Measurements from ENCODE around the gene MOSMO. TPM values are rescaled to one million over a fixed set of nuclear protein-coding genes. Genes with fewer than 3 reads are reported as not detected.

Gene MOSMO
- polyA plus RNA-seq, 3 donors = 0.95 to 9.1 (median 2.5) TPM

- H3K36me3 ChIP-seq (replicated peaks in 1 of 2; ENCODE audit: control insufficient read depth in 1 of 2, insufficient read depth in 2 of 2, low read length in 2 of 2) = peaks cover 3 to 30% of the 10 kb centered on the region in 2 donors
- no CpG with 5 or more reads among the region's 1 CpG for WGBS (ENCODE audit: insufficient coverage)
- no peak for DNase-seq
- H3K27ac ChIP-seq (ENCODE audit: low read depth in 1 of 2, low read length in 2 of 2) = no peak overlapping the region
- H3K4me3 ChIP-seq (replicated peaks in 1 of 3; ENCODE audit: low read depth in 2 of 3, low read length in 3 of 3) = no peak overlapping the region
- TF ChIP-seq, protein P1, sequence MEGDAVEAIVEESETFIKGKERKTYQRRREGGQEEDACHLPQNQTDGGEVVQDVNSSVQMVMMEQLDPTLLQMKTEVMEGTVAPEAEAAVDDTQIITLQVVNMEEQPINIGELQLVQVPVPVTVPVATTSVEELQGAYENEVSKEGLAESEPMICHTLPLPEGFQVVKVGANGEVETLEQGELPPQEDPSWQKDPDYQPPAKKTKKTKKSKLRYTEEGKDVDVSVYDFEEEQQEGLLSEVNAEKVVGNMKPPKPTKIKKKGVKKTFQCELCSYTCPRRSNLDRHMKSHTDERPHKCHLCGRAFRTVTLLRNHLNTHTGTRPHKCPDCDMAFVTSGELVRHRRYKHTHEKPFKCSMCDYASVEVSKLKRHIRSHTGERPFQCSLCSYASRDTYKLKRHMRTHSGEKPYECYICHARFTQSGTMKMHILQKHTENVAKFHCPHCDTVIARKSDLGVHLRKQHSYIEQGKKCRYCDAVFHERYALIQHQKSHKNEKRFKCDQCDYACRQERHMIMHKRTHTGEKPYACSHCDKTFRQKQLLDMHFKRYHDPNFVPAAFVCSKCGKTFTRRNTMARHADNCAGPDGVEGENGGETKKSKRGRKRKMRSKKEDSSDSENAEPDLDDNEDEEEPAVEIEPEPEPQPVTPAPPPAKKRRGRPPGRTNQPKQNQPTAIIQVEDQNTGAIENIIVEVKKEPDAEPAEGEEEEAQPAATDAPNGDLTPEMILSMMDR (IDR thresholded peaks at IDR 0.05) = no peak
- H3K9me3 ChIP-seq (replicated peaks in 1 of 2; ENCODE audit: control insufficient read depth in 1 of 2, insufficient read depth in 1 of 2, low read length in 2 of 2) = no peaks in the 10 kb centered on the region
- intact Hi-C loops (cut with micrococcal nuclease) = loop anchor here (5.0 kb wide), 1 partner anchor 73 kb away; the partner anchor contains the start of gene PDZD9 (in 2 of the 2)
- no peak overlapping the region for H2AFZ ChIP-seq (ENCODE audit: insufficient read depth, low read depth, low read length, poor library complexity, severe bottlenecking)
- H3K4me2 ChIP-seq (replicated peaks; ENCODE audit: extremely low read depth, low read length, poor library complexity, severe bottlenecking) = no peak overlapping the region
- Mint-ChIP-seq H3K4me3 (no peak overlapping the region), H3K27me3 (ENCODE audit: low read depth in 3 of 3) (no peaks in the 10 kb centered on the region), H3K4me1 (peaks cover 2% of the 10 kb centered on the region), H3K36me3 (peaks cover 12 to 30% of the 10 kb centered on the region in 2 donors), H3K9me3 (no peaks in the 10 kb centered on the region), H3K27ac (no peak overlapping the region)
- H4K20me1 ChIP-seq (ENCODE audit: insufficient read depth, low read length) = peaks cover 14% of the 10 kb centered on the region
- H3K27me3 ChIP-seq (ENCODE audit: control insufficient read depth in 2 of 2, insufficient read depth in 2 of 2, low read length in 2 of 2) = no peaks in the 10 kb centered on the region
- H3K9ac ChIP-seq (ENCODE audit: insufficient read depth, low read length, poor library complexity, severe bottlenecking) = no peak overlapping the region
- no peaks in the 10 kb centered on the region for H3K4me1 ChIP-seq (ENCODE audit: control insufficient read depth in 1 of 2, insufficient read depth in 2 of 2, low read length in 2 of 2)
- H3K79me2 ChIP-seq (ENCODE audit: insufficient read depth, low read length) = no peaks in the 10 kb centered on the region
Observed at GRCh38 chr16:22075776-22076175, 67.9 kb downstream of the MOSMO start.

DNA sequence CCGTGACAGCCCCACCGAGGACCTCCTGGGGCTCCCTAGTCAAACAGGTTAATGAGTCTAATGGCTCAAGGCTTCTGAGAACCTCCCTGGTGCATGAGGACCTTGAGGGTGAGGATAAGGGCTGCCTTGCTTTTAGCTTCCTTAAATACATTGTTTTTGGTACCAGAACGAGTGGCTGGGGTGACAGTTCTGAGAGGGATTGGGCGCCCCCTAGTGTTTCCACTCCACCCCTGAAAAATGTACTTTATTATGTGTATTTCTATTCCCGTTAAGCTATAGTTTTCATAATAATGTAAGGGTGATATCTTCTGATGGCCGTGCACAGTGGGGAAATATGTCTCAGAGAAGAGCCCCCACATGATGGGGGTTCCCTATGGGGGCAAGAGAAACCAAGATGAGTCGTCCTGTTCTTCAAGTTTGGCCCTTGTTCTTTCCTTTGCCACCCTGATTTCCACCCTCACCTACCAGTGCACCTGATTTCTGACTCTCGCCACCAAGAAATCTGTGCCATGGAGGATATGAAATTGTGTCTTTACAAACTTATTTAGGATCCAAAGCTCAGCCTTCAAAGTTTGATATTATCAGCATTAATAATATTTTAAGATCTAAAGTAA, 69.9 kb downstream of the MOSMO start:
- peak overlapping the region in 1 of 7 donors; percentile 45 for H3K27ac Mint-ChIP-seq
- Histone ChIP-seq H3K27me3 (ENCODE audit: control insufficient read depth in 2 of 2, insufficient read depth in 2 of 2, low read length in 2 of 2) (no peaks in the 10 kb centered on the region), H3K9me3 (replicated peaks in 1 of 2; ENCODE audit: control insufficient read depth in 1 of 2, insufficient read depth in 1 of 2, low read length in 2 of 2) (no peaks in the 10 kb centered on the region), H3K36me3 (replicated peaks in 1 of 2; ENCODE audit: control insufficient read depth in 1 of 2, insufficient read depth in 2 of 2, low read length in 2 of 2) (peaks cover 5 to 41% of the 10 kb centered on the region in 2 donors), H3K4me3 (replicated peaks in 1 of 3; ENCODE audit: low read depth in 2 of 3, low read length in 3 of 3) (no peak overlapping the region), H3K4me1 (ENCODE audit: control insufficient read depth in 1 of 2, insufficient read depth in 2 of 2, low read length in 2 of 2) (no peaks in the 10 kb centered on the region), H3K4me2 (replicated peaks; ENCODE audit: extremely low read depth, low read length, poor library complexity, severe bottlenecking) (no peak overlapping the region), H3K9ac (ENCODE audit: insufficient read depth, low read length, poor library complexity, severe bottlenecking) (no peak overlapping the region), H4K20me1 (ENCODE audit: insufficient read depth, low read length) (peaks cover 11% of the 10 kb centered on the region), H3K79me2 (ENCODE audit: insufficient read depth, low read length) (no peaks in the 10 kb centered on the region), H3K27ac (ENCODE audit: low read depth in 1 of 2, low read length in 2 of 2) (no peak overlapping the region), H2AFZ (ENCODE audit: insufficient read depth, low read depth, low read length, poor library complexity, severe bottlenecking) (no peak overlapping the region)
- 90% methylated on average over 2 of the region's 8 CpGs for WGBS (ENCODE audit: insufficient coverage)
- no peak overlapping the region for H3K4me3 Mint-ChIP-seq
- no peaks in the 10 kb centered on the region for H3K27me3 Mint-ChIP-seq (ENCODE audit: low read depth in 3 of 3)
- intact Hi-C loops (cut with micrococcal nuclease) = loop anchor here (5.0 kb wide), 1 partner anchor 76 kb away; the partner anchor contains the start of gene PDZD9 (in 2 of the 2)
- peak; percentile 36 to 56 (median 53) for DNase-seq
- peaks cover 2% of the 10 kb centered on the region for H3K4me1 Mint-ChIP-seq
- H3K9me3 Mint-ChIP-seq = no peaks in the 10 kb centered on the region
- TF ChIP-seq, protein P1 (IDR thresholded peaks at IDR 0.05) = peak; percentile 84
- peaks cover 17 to 38% of the 10 kb centered on the region in 2 donors for H3K36me3 Mint-ChIP-seq

All from CD14-positive monocyte (primary cell).